SJSA1 (cell line): ENCODE data around the gene FMN2. TPM values are rescaled to one million over a fixed set of nuclear protein-coding genes. Genes with fewer than 3 reads are reported as not detected.
"Not testable (repeated sequence)": the region's sequence is repeated elsewhere in the genome, so short reads cannot be mapped to it uniquely, and the experiment has no call there.

Source experiments
- DNase-seq, 2 experiments: peaks; one replicate each; pipeline ENCODE4 v3.0.0-alpha.2; 2015 to 2020; ENCODE audit warnings: low spot score in 2 of 2, low read depth in 1 of 2
- H3K27ac ChIP-seq: fragments of 250-450 bp; sonication (Bioruptor Pico); 2 replicates; pipeline ENCODE4 v1.5.1; 2020; ENCODE audit warnings: mild to moderate bottlenecking, moderate library complexity
- H3K27me3 ChIP-seq: fragments of 250-450 bp; sonication (Bioruptor Pico); replicated peaks from 2 replicates; pipeline ENCODE4 v1.5.1; 2020; ENCODE audit warnings: mild to moderate bottlenecking, moderate library complexity
- H3K36me3 ChIP-seq: fragments of 250-450 bp; sonication (Bioruptor Pico); 2 replicates; pipeline ENCODE4 v1.5.1; 2020; ENCODE audit warnings: mild to moderate bottlenecking
- H3K4me1 ChIP-seq: fragments of 250-450 bp; sonication (Bioruptor Pico); replicated peaks from 2 replicates; pipeline ENCODE4 v1.6.1; 2021; ENCODE audit warnings: mild to moderate bottlenecking
- H3K4me3 ChIP-seq: fragments of 250-450 bp; sonication (Bioruptor Pico); 2 replicates; pipeline ENCODE4 v1.5.1; 2020; ENCODE audit warnings: mild to moderate bottlenecking
- H3K9me3 ChIP-seq: fragments of 250-450 bp; sonication (Bioruptor Pico); replicated peaks from 2 replicates; pipeline ENCODE4 v1.5.1; 2020; ENCODE audit warnings: mild to moderate bottlenecking
- total RNA-seq: library from RNA; depleted of rRNA; stranded (reverse); fragments of >200 nt; shearing (Covaris generic); gene quantifications from 2 replicates; pipeline ENCODE4 v1.2.3, GENCODE V29; 2014

The FMN2 gene
- total RNA-seq, 1 experiment from 2014 or later = 12.7 TPM

GRCh38 chr1:240239309-240239708 is 147.6 kb downstream of the FMN2 start:
- Histone ChIP-seq H3K27ac (no peak overlapping the region), H3K36me3 (peaks cover 9% of the 10 kb centered on the region), H3K4me1 (peaks cover 61% of the 10 kb centered on the region)

GRCh38 chr1:240241278-240241677 is 149.6 kb downstream of the FMN2 start:
- H3K27me3 ChIP-seq = no peaks in the 10 kb centered on the region

More at GRCh38 chr1:240239309-240239708, 147.6 kb downstream of the FMN2 start:
- H3K9me3 ChIP-seq = no peaks in the 10 kb centered on the region
- DNase-seq = no peak
- H3K27me3 ChIP-seq = no peaks in the 10 kb centered on the region
- no peak overlapping the region for H3K4me3 ChIP-seq

GRCh38 chr1:240242601-240243144 is 151.0 kb downstream of the FMN2 start:
- peak; percentile 83 to 92 for DNase-seq

More at GRCh38 chr1:240241278-240241677, 149.6 kb downstream of the FMN2 start:
- H3K27ac ChIP-seq = no peak overlapping the region
- H3K4me1 ChIP-seq = peaks cover 57% of the 10 kb centered on the region
- H3K9me3 ChIP-seq = no peaks in the 10 kb centered on the region
- peaks cover 7% of the 10 kb centered on the region for H3K36me3 ChIP-seq
- no peak overlapping the region for H3K4me3 ChIP-seq
- DNase-seq = no peak

DNA sequence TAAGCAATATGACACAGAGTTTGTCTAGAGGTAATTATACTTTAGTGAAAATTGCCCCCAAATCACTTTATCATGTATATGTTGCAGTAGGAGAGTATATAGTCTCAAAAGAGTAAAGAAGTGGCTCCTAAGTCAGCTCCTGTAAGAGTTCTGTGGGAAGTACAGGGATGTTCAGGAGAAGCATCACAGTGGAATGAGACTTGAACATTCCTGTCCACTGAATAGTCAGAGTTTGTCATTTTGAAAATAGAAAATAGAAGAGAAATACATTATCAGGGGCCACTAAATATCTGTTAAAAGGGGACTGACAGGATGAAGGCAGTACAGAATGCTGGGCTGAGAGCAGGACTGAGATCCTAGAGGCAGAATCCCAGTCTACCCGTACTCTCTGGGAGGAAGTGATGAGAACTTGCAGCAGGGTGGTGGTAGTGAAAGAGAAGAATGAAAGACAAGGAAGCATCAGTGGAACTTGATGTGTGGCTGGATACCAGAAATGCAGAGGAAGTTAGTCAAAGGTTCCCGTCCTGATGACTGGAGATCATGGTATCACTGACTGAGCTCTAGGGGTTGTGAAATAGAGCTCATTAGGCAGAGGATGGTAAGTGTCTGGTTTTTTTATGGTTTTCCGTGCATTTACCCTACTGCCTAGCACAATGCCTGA is 153.4 kb downstream of the FMN2 start:
- Histone ChIP-seq H3K4me3 (no peak overlapping the region), H3K27me3 (no peaks in the 10 kb centered on the region), H3K27ac (peak overlapping the region; percentile 65), H3K36me3 (no peaks in the 10 kb centered on the region), H3K9me3 (no peaks in the 10 kb centered on the region; the same call in 1 of the 2 replicates), H3K4me1 (peaks cover 38% of the 10 kb centered on the region)
- peak; percentile 45 to 58 for DNase-seq

More at GRCh38 chr1:240242601-240243144, 151.0 kb downstream of the FMN2 start:
- Histone ChIP-seq H3K4me3 (no peak overlapping the region), H3K9me3 (no peaks in the 10 kb centered on the region), H3K27me3 (no peaks in the 10 kb centered on the region), H3K4me1 (peaks cover 43% of the 10 kb centered on the region), H3K27ac (peak overlapping the region; percentile 66), H3K36me3 (no peaks in the 10 kb centered on the region)

- peaks cover 38% of the 10 kb centered on the region for H3K4me1 ChIP-seq
- H3K27ac ChIP-seq = peak overlapping the region; percentile 65
Observed at GRCh38 chr1:240245629-240246020, 153.9 kb downstream of the FMN2 start.

GRCh38 chr1:240247899-240248298 is 156.2 kb downstream of the FMN2 start:
- H3K27me3 ChIP-seq = no peaks in the 10 kb centered on the region
- H3K36me3 ChIP-seq = no peaks in the 10 kb centered on the region
- peaks cover 27% of the 10 kb centered on the region for H3K4me1 ChIP-seq
- no peak overlapping the region for H3K27ac ChIP-seq
- no peak for DNase-seq
- no peak overlapping the region for H3K4me3 ChIP-seq
- H3K9me3 ChIP-seq = no peaks in the 10 kb centered on the region; the same call in 1 of the 2 replicates

More at GRCh38 chr1:240245629-240246020, 153.9 kb downstream of the FMN2 start:
- no peak overlapping the region for H3K4me3 ChIP-seq
- no peaks in the 10 kb centered on the region for H3K36me3 ChIP-seq
- H3K9me3 ChIP-seq = no peaks in the 10 kb centered on the region; the same call in 1 of the 2 replicates
- H3K27me3 ChIP-seq = no peaks in the 10 kb centered on the region
- DNase-seq = no peak

DNA sequence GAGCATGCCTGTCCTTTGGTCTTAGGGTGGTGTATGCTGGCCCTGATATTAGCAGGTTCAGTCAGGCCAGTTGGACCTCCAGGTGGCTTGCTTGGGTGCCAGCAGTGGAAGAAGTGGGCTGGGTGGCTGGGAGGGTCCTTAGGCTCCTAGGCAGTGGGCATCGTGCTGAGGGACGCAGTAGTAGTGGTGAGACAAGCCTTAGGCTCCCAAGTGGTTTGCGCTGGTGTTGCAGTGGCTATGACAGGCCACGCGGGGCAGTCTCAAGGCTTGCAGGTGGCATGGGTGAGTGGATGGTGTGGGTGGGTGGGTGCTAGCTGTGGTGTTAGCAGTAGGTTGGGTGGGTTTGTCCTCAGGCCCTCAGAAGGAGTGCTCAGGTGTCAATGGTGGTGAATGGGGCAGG is 162.3 kb downstream of the FMN2 start:
- no peak for DNase-seq
- Histone ChIP-seq H3K4me3 (no peak overlapping the region), H3K27ac (no peak overlapping the region), H3K4me1 (peaks cover 15% of the 10 kb centered on the region), H3K9me3 (no peaks in the 10 kb centered on the region; the same call in 1 of the 2 replicates), H3K27me3 (no peaks in the 10 kb centered on the region), H3K36me3 (peaks cover 6% of the 10 kb centered on the region; the same call in 1 of the 2 replicates)

GRCh38 chr1:240254778-240255291 is 163.2 kb downstream of the FMN2 start:
- no peak for DNase-seq

DNA sequence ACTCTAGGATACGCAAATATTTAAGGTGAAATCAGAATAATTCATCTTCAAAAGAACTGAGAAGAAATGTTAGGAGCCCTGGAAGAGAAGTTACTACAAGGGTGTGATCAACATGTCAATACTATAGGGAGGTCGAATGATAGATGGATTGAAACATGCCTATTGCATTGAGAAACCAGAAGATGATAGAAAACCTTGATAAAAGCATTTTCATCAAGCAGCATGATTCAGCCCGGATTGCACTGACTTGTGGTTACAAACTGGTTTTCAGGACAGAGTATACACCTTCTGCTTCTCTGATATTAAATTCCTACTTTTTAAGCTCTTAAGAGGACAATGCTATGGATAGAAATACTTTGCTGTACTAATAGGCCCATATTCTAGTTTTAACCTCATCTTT is 164.2 kb downstream of the FMN2 start:
- no peaks in the 10 kb centered on the region for H3K9me3 ChIP-seq
- no peaks in the 10 kb centered on the region for H3K27me3 ChIP-seq
- no peak overlapping the region for H3K27ac ChIP-seq
- H3K4me1 ChIP-seq = peaks cover 25% of the 10 kb centered on the region
- peaks cover 19% of the 10 kb centered on the region for H3K36me3 ChIP-seq
- no peak for DNase-seq
- no peak overlapping the region for H3K4me3 ChIP-seq

More at GRCh38 chr1:240254778-240255291, 163.2 kb downstream of the FMN2 start:
- no peaks in the 10 kb centered on the region for H3K27me3 ChIP-seq
- no peak overlapping the region for H3K27ac ChIP-seq
- H3K4me3 ChIP-seq = no peak overlapping the region
- H3K4me1 ChIP-seq = peaks cover 23% of the 10 kb centered on the region
- no peaks in the 10 kb centered on the region for H3K9me3 ChIP-seq
- H3K36me3 ChIP-seq = peaks cover 10% of the 10 kb centered on the region

DNA sequence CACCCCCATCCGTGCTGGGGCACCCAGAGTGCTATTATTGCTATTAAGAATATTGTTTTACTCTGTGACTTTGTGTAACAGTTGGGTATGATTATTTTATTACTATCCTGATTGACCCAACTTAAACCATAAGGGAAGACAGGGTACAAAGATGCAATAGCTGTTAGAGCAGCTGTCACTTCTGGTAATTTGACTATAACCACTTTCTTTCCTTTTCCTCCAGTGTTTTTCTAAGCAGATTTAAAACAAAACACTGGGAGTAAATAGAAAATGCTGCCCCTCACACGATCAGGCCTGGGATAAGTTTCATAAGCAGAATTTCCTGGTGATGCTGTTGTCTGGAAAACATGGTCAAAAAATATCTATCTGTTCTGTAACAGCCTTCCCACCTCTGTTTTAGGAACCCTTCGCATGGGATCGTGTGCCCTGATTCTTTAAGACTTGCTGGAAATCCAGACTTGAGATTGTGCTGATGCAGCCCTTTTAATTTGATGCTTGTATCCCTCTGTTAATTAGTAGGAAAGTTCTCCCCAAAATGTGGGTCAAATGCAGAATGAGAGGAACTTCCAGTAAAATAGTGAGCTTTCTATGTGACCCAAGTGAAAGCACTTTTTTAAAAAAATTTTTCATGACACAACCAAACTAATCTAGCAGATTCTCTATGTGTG is 165.3 kb downstream of the FMN2 start:
- Histone ChIP-seq H3K27ac (no peak overlapping the region), H3K27me3 (no peaks in the 10 kb centered on the region), H3K9me3 (no peaks in the 10 kb centered on the region), H3K4me3 (no peak overlapping the region), H3K36me3 (peaks cover 21% of the 10 kb centered on the region), H3K4me1 (peaks cover 25% of the 10 kb centered on the region)
- DNase-seq = no peak

DNA sequence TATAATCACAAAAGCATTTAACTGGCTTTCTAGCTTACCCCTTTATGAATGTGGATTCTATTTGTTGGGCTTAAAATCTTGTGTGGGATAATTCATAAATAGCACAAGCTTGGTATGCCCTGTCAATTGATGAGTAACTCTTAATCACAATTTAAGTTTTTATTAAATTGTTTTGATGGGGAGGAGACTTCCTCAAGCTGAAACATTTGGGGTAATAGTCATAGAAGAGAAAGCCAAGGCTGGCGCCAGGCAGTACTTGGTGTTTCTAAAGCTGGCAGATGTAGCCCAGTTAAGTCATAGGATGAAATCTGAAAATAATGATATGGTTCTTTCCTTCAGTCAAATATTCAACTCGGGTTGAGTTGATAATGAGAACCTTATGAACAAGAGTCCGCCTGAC is 167.2 kb downstream of the FMN2 start:
- H3K36me3 ChIP-seq = peaks cover 21% of the 10 kb centered on the region
- no peaks in the 10 kb centered on the region for H3K27me3 ChIP-seq
- peaks cover 25% of the 10 kb centered on the region for H3K4me1 ChIP-seq
- H3K4me3 ChIP-seq = no peak overlapping the region
- DNase-seq = peak; percentile 67 to 71
- no peaks in the 10 kb centered on the region for H3K9me3 ChIP-seq
- peak overlapping the region; percentile 56 for H3K27ac ChIP-seq

DNA sequence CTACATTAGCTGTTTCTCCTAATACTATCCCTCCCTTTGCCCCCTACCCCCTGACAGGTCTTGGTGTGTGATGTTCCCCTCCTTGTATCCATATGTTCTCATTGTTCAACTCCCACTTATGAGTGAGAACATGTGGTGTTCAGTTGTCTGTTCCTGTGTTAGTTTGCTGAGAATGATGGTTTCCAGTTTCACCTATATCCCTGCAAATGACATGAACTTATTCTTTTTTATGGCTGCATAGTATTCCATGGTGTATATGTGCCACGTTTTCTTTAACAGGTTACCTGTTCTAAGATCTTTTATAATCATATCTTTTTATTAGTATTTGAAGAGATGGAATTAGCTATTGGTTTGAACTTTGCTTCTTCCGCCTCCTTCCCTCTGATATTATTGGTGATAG is 172.8 kb downstream of the FMN2 start:
- not testable (repeated sequence) for H3K27me3 ChIP-seq, H3K27ac ChIP-seq, H3K9me3 ChIP-seq, DNase-seq, H3K4me3 ChIP-seq, H3K4me1 ChIP-seq
- H3K36me3 ChIP-seq = peaks cover 15% of the 10 kb centered on the region

- no peak overlapping the region for H3K4me3 ChIP-seq
- no peak for DNase-seq
Observed at GRCh38 chr1:240271081-240271480, 179.4 kb downstream of the FMN2 start.

DNA sequence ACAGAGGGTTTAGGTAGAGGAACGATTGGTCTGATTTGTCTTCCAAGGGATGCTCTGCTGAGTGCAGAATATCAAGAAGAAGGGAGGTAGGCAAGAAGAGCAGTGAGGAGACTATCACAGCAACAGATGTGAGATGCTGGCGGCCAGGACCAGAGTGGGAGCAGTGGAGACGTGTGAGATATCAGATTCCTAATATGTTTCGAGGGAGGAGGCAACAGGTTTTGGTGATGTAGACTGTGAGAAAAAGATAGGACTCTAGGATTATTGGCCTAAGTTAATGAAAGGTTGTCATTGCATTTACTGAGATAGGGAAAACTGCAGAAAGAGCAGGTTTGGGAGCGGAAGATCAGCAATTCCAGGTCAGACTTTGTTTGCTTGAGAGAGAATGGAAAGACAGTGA is 182.9 kb downstream of the FMN2 start:
- Histone ChIP-seq H3K27me3 (no peaks in the 10 kb centered on the region), H3K4me1 (no peaks in the 10 kb centered on the region), H3K36me3 (peaks cover 3% of the 10 kb centered on the region), H3K9me3 (no peaks in the 10 kb centered on the region), H3K27ac (no peak overlapping the region), H3K4me3 (no peak overlapping the region)
- no peak for DNase-seq

More at GRCh38 chr1:240271081-240271480, 179.4 kb downstream of the FMN2 start:
- H3K4me1 ChIP-seq = no peaks in the 10 kb centered on the region
- H3K27ac ChIP-seq = no peak overlapping the region
- no peaks in the 10 kb centered on the region for H3K27me3 ChIP-seq
- H3K36me3 ChIP-seq = peaks cover 3% of the 10 kb centered on the region
- no peaks in the 10 kb centered on the region for H3K9me3 ChIP-seq
